Measurements from ENCODE around the gene RAI1.

The RAI1 gene

GRCh38 chr17:17760350-17760749 lies 79.1 kb downstream of the RAI1 start:
- TF ChIP-seq, protein P1, sequence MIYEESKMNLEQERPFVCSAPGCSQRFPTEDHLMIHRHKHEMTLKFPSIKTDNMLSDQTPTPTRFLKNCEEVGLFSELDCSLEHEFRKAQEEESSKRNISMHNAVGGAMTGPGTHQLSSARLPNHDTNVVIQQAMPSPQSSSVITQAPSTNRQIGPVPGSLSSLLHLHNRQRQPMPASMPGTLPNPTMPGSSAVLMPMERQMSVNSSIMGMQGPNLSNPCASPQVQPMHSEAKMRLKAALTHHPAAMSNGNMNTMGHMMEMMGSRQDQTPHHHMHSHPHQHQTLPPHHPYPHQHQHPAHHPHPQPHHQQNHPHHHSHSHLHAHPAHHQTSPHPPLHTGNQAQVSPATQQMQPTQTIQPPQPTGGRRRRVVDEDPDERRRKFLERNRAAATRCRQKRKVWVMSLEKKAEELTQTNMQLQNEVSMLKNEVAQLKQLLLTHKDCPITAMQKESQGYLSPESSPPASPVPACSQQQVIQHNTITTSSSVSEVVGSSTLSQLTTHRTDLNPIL (CRISPR knock-in tag; IDR thresholded peaks at IDR 0.05; ENCODE audit: low read depth), result no peak
- no peak for TF ChIP-seq ZNF70 (CRISPR knock-in tag; IDR thresholded peaks at IDR 0.05)
- TF ChIP-seq, protein P2, sequence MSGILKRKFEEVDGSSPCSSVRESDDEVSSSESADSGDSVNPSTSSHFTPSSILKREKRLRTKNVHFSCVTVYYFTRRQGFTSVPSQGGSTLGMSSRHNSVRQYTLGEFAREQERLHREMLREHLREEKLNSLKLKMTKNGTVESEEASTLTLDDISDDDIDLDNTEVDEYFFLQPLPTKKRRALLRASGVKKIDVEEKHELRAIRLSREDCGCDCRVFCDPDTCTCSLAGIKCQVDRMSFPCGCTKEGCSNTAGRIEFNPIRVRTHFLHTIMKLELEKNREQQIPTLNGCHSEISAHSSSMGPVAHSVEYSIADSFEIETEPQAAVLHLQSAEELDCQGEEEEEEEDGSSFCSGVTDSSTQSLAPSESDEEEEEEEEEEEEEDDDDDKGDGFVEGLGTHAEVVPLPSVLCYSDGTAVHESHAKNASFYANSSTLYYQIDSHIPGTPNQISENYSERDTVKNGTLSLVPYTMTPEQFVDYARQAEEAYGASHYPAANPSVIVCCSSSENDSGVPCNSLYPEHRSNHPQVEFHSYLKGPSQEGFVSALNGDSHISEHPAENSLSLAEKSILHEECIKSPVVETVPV (CRISPR knock-in tag; IDR thresholded peaks at IDR 0.05), result no peak
- TF ChIP-seq ZNF565 (CRISPR knock-in tag; conservative IDR thresholded peaks at IDR 0.05; ENCODE audit: low read depth), result no peak
- no peak for TF ChIP-seq ZFP30 (CRISPR knock-in tag; IDR thresholded peaks at IDR 0.05)
- no peak for TF ChIP-seq CSDC2 (CRISPR knock-in tag; IDR thresholded peaks at IDR 0.05)
- no peak for TF ChIP-seq ESRRG (CRISPR knock-in tag; IDR thresholded peaks at IDR 0.05)
- TF ChIP-seq OSR1 (CRISPR knock-in tag; IDR thresholded peaks at IDR 0.05), result no peak
- TF ChIP-seq, protein P3, sequence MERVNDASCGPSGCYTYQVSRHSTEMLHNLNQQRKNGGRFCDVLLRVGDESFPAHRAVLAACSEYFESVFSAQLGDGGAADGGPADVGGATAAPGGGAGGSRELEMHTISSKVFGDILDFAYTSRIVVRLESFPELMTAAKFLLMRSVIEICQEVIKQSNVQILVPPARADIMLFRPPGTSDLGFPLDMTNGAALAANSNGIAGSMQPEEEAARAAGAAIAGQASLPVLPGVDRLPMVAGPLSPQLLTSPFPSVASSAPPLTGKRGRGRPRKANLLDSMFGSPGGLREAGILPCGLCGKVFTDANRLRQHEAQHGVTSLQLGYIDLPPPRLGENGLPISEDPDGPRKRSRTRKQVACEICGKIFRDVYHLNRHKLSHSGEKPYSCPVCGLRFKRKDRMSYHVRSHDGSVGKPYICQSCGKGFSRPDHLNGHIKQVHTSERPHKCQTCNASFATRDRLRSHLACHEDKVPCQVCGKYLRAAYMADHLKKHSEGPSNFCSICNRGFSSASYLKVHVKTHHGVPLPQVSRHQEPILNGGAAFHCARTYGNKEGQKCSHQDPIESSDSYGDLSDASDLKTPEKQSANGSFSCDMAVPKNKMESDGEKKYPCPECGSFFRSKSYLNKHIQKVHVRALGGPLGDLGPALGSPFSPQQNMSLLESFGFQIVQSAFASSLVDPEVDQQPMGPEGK (CRISPR knock-in tag; IDR thresholded peaks at IDR 0.05; ENCODE audit: borderline replicate concordance), result no peak
- no peak for TF ChIP-seq PPARA (CRISPR knock-in tag; IDR thresholded peaks at IDR 0.05; ENCODE audit: borderline replicate concordance)
- ATAC-seq, result no peak

GRCh38 chr17:17760872-17761550 lies 79.8 kb downstream of the RAI1 start:
- no peak for ATAC-seq
- TF ChIP-seq ARNTL (CRISPR knock-in tag; IDR thresholded peaks at IDR 0.05; ENCODE audit: borderline replicate concordance, low read depth), result no peak
- no peak for TF ChIP-seq TCF4 (CRISPR knock-in tag; IDR thresholded peaks at IDR 0.05; ENCODE audit: borderline replicate concordance)
- no peak for TF ChIP-seq ZNF70 (CRISPR knock-in tag; IDR thresholded peaks at IDR 0.05)
- TF ChIP-seq ZFP3 (CRISPR knock-in tag; IDR thresholded peaks at IDR 0.05), result no peak
- no peak for TF ChIP-seq ZC3H10 (CRISPR knock-in tag; IDR thresholded peaks at IDR 0.05)
- TF ChIP-seq TOX (CRISPR knock-in tag; IDR thresholded peaks at IDR 0.05; ENCODE audit: borderline replicate concordance), result no peak
- no peak for TF ChIP-seq PPARA (CRISPR knock-in tag; IDR thresholded peaks at IDR 0.05; ENCODE audit: borderline replicate concordance)
- TF ChIP-seq, protein P2 (CRISPR knock-in tag; IDR thresholded peaks at IDR 0.05), result no peak
- no peak for TF ChIP-seq ZFP30 (CRISPR knock-in tag; IDR thresholded peaks at IDR 0.05)
- TF ChIP-seq CSDC2 (CRISPR knock-in tag; IDR thresholded peaks at IDR 0.05), result no peak
- TF ChIP-seq, protein P1 (CRISPR knock-in tag; IDR thresholded peaks at IDR 0.05; ENCODE audit: low read depth), result no peak

- ATAC-seq, result no peak
- no peak for TF ChIP-seq ZNF565 (CRISPR knock-in tag; conservative IDR thresholded peaks at IDR 0.05; ENCODE audit: low read depth)
- TF ChIP-seq, protein P3 (CRISPR knock-in tag; IDR thresholded peaks at IDR 0.05; ENCODE audit: borderline replicate concordance), result no peak
- no peak for TF ChIP-seq SNAI2 (CRISPR knock-in tag; IDR thresholded peaks at IDR 0.05)
- TF ChIP-seq TOX (CRISPR knock-in tag; IDR thresholded peaks at IDR 0.05; ENCODE audit: borderline replicate concordance), result no peak
- TF ChIP-seq ZFP3 (CRISPR knock-in tag; IDR thresholded peaks at IDR 0.05), result no peak
- no peak for TF ChIP-seq ISL1 (CRISPR knock-in tag; IDR thresholded peaks at IDR 0.05)
- no peak for TF ChIP-seq OSR1 (CRISPR knock-in tag; IDR thresholded peaks at IDR 0.05)
- no peak for TF ChIP-seq CSDC2 (CRISPR knock-in tag; IDR thresholded peaks at IDR 0.05)
- TF ChIP-seq TCF4 (CRISPR knock-in tag; IDR thresholded peaks at IDR 0.05; ENCODE audit: borderline replicate concordance), result no peak
- TF ChIP-seq RARB (CRISPR knock-in tag; IDR thresholded peaks at IDR 0.05), result no peak
Observed at GRCh38 chr17:17761894-17762743, 80.9 kb downstream of the RAI1 start.

Data from SK-N-SH treated with all-trans-retinoic acid at 6 μM for 48 hours (cell line).